Activated CD4-positive, alpha-beta memory T cell treated with anti-CD3 and anti-CD28 coated beads for 36 hours (primary cell): ENCODE data around the gene RAP1GAP. TPM values are rescaled to one million over a fixed set of nuclear protein-coding genes. Genes with fewer than 3 reads are reported as not detected.

Source experiments
- CTCF ChIA-PET: fragments of 350-600 bp; sonication (Branson Sonifier 250); formaldehyde crosslinking; loops from one replicate; lab custom pipeline; 2021; ENCODE audit warnings: antibody characterized with exemption, inconsistent platforms; lab: Charles Lee
- POLR2A ChIA-PET: fragments of 350-600 bp; sonication (Branson Sonifier 250); formaldehyde crosslinking; loops from one replicate; lab custom pipeline; 2021; ENCODE audit warnings: antibody characterized with exemption; lab: Charles Lee
- DNase-seq: peaks from one replicate; pipeline ENCODE4 v3.0.0-alpha.2; 2020
- H3K27ac Mint-ChIP-seq: one replicate; pipeline ENCODE4 v1.8.0; 2021; ENCODE audit warnings: mixed read lengths
- H3K27me3 Mint-ChIP-seq: one replicate; pipeline ENCODE4 v1.8.0; 2021; ENCODE audit warnings: mixed read lengths
- H3K36me3 Mint-ChIP-seq: one replicate; pipeline ENCODE4 v1.8.0; 2021; ENCODE audit warnings: mixed read lengths
- H3K4me1 Mint-ChIP-seq: one replicate; pipeline ENCODE4 v1.8.0; 2021; ENCODE audit warnings: low read depth, mixed read lengths
- H3K4me3 Mint-ChIP-seq: one replicate; pipeline ENCODE4 v1.8.0; 2021; ENCODE audit warnings: mild to moderate bottlenecking, mixed read lengths
- H3K9me3 Mint-ChIP-seq: one replicate; pipeline ENCODE4 v1.8.0; 2021; ENCODE audit warnings: mixed read lengths
- intact Hi-C: fragments of 100-400 bp; cut with micrococcal nuclease; formaldehyde crosslinking; loops from one replicate; pipeline ENCODE4 v1.15.1; 2023
- total RNA-seq, 2 experiments: library from RNA; stranded (reverse); gene quantifications; one replicate each; pipeline ENCODE4 v1.2.3, GENCODE V29; 2021

Gene RAP1GAP
- total RNA-seq, 2 experiments from 2014 or later: 1.1 to 1.7 TPM

- Mint-ChIP-seq H3K36me3 (no peaks in the 10 kb centered on the region), H3K9me3 (no peaks in the 10 kb centered on the region), H3K4me3 (no peak overlapping the region), H3K27ac (no peak overlapping the region), H3K4me1 (no peaks in the 10 kb centered on the region), H3K27me3 (peaks cover 6% of the 10 kb centered on the region)
- intact Hi-C loops: no loop called here
- CTCF ChIA-PET: no interaction called here
- POLR2A ChIA-PET: interaction anchor here (0.5 kb wide), 1 partner anchor 563 kb away, joined by 3 read pairs; no protein-coding TSS in a partner anchor
- no peak for DNase-seq
Observed at GRCh38 chr1:21560916-21561638, 108.1 kb downstream of the RAP1GAP start.

GRCh38 chr1:21559788-21560567 lies 109.2 kb downstream of the RAP1GAP start:
- Mint-ChIP-seq H3K4me3 (no peak overlapping the region), H3K27ac (no peak overlapping the region), H3K9me3 (no peaks in the 10 kb centered on the region), H3K4me1 (no peaks in the 10 kb centered on the region), H3K27me3 (peaks cover 10% of the 10 kb centered on the region), H3K36me3 (no peaks in the 10 kb centered on the region)
- no peak for DNase-seq
- CTCF ChIA-PET: interaction anchor here (1.1 kb wide), 1 partner anchor 16 kb away, joined by 3 read pairs; no protein-coding TSS in a partner anchor
- intact Hi-C loops: no loop called here
- POLR2A ChIA-PET: no interaction called here

- no peaks in the 10 kb centered on the region for H3K9me3 Mint-ChIP-seq
- CTCF ChIA-PET: interaction anchor here (0.6 kb wide), 1 partner anchor 10 kb away, joined by 3 read pairs; no protein-coding TSS in a partner anchor
- POLR2A ChIA-PET: no interaction called here
Observed at GRCh38 chr1:21553116-21553926, 115.8 kb downstream of the RAP1GAP start.

GRCh38 chr1:21552715-21553114 lies 116.4 kb downstream of the RAP1GAP start:
- intact Hi-C loops: no loop called here
- no peaks in the 10 kb centered on the region for H3K9me3 Mint-ChIP-seq
- POLR2A ChIA-PET: no interaction called here
- peaks cover 23% of the 10 kb centered on the region for H3K27me3 Mint-ChIP-seq
- no peak for DNase-seq
- CTCF ChIA-PET: no interaction called here
- no peaks in the 10 kb centered on the region for H3K4me1 Mint-ChIP-seq
- no peak overlapping the region for H3K4me3 Mint-ChIP-seq
- H3K36me3 Mint-ChIP-seq: no peaks in the 10 kb centered on the region
- H3K27ac Mint-ChIP-seq: no peak overlapping the region

More at GRCh38 chr1:21553116-21553926, 115.8 kb downstream of the RAP1GAP start:
- no peak overlapping the region for H3K4me3 Mint-ChIP-seq
- peaks cover 23% of the 10 kb centered on the region for H3K27me3 Mint-ChIP-seq
- no peak for DNase-seq
- no peaks in the 10 kb centered on the region for H3K36me3 Mint-ChIP-seq
- no peaks in the 10 kb centered on the region for H3K4me1 Mint-ChIP-seq
- intact Hi-C loops: no loop called here
- H3K27ac Mint-ChIP-seq: no peak overlapping the region

- Mint-ChIP-seq H3K9me3 (no peaks in the 10 kb centered on the region), H3K27ac (no peak overlapping the region), H3K36me3 (no peaks in the 10 kb centered on the region), H3K4me3 (no peak overlapping the region), H3K27me3 (peaks cover 16% of the 10 kb centered on the region), H3K4me1 (no peaks in the 10 kb centered on the region)
- CTCF ChIA-PET: no interaction called here
- DNase-seq: no peak
- intact Hi-C loops: no loop called here
- POLR2A ChIA-PET: no interaction called here
Observed at GRCh38 chr1:21550866-21551475, 118.2 kb downstream of the RAP1GAP start.

- Mint-ChIP-seq H3K9me3 (no peaks in the 10 kb centered on the region), H3K4me3 (no peak overlapping the region), H3K4me1 (no peaks in the 10 kb centered on the region), H3K27me3 (peaks cover 14% of the 10 kb centered on the region), H3K27ac (no peak overlapping the region), H3K36me3 (no peaks in the 10 kb centered on the region)
- no peak for DNase-seq
- intact Hi-C loops: no loop called here
- ChIA-PET POLR2A (no interaction called here), CTCF (no interaction called here)
Observed at GRCh38 chr1:21550097-21550496, 119.1 kb downstream of the RAP1GAP start.

GRCh38 chr1:21547876-21548275 lies 121.3 kb downstream of the RAP1GAP start:
- peaks cover 6% of the 10 kb centered on the region for H3K27me3 Mint-ChIP-seq
- H3K36me3 Mint-ChIP-seq: no peaks in the 10 kb centered on the region
- intact Hi-C loops: no loop called here
- CTCF ChIA-PET: no interaction called here
- no peak overlapping the region for H3K27ac Mint-ChIP-seq
- no peak for DNase-seq
- no peaks in the 10 kb centered on the region for H3K9me3 Mint-ChIP-seq
- POLR2A ChIA-PET: no interaction called here
- no peaks in the 10 kb centered on the region for H3K4me1 Mint-ChIP-seq
- no peak overlapping the region for H3K4me3 Mint-ChIP-seq

Other genes starting within 250 kb of the RAP1GAP start
- 1 to 10 TPM; 6.1 to 6.2 TPM for gene NBPF3, start 229.2 kb downstream of the RAP1GAP start, total RNA-seq
- gene ALPL, start 159.9 kb downstream of the RAP1GAP start, total RNA-seq: not detected
- gene USP48, start 113.8 kb upstream of the RAP1GAP start, total RNA-seq: 10 to 100 TPM; 77.2 to 91.1 TPM
- gene LDLRAD2, start 142.9 kb upstream of the RAP1GAP start, total RNA-seq: not detected